Head of caudate nucleus (tissue), 42 donors: ENCODE results near the gene PHTF1.

ENCODE experiments used
- DNase-seq, 42 donors: peaks; one replicate each; pipeline versions ENCODE4 v3.0.0 to v3.0.0-alpha.2; 2020 to 2021; ENCODE audit warnings: mixed read lengths in 7 of 42
- intact Hi-C: fragments of 100-400 bp; cut with DNase I; formaldehyde crosslinking; loops from one replicate; pipeline ENCODE4 v1.15.0; 2022

Gene PHTF1

DNA sequence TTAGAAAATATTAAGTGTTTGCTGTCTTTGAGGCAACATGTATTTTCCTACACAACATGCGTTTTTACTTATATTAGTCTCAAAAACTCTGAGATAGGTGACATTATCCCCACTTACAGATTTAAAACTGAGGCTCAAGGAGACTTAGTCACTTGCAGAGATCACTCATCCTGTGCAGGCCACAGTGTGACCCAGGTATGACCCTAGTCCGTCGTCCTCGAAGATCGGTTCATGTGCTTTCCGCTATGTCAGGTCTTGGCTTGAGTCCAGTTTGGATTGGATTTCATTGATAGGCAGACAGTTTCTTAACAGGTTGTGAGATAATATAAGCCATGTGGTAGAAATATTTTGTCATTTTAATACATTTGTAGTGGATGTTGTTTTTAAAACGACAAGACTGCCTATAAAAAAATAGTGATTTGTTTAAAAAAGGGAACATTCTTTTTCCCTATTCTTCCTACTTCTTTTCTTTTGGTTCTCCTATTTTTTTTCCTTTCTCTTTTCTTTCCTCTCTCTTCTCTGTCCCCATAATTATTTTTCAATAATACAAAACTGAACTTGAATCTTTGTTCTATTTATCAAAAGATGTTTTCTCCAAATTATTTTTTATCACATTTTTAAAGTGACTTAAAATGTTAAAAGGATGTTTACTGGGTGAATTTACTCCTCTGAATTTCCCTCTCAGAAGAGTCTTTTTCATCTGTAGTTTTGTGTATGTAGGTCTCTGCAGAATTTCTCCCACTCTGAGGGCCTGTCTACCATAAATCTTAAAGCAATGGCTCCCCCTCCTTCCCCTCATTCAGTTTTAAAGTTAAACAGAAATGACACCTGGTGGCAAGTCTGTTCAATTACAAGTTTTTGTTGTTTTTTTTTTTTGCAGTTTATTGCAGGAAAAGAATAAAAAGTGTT, 81.8 kb downstream of the PHTF1 start:
- intact Hi-C loops = loop anchor here (5.0 kb wide), 1 partner anchor 535 kb away; no protein-coding TSS in a partner anchor
- peak in 2 of 42 donors; percentile 21 to 22 for DNase-seq

DNA sequence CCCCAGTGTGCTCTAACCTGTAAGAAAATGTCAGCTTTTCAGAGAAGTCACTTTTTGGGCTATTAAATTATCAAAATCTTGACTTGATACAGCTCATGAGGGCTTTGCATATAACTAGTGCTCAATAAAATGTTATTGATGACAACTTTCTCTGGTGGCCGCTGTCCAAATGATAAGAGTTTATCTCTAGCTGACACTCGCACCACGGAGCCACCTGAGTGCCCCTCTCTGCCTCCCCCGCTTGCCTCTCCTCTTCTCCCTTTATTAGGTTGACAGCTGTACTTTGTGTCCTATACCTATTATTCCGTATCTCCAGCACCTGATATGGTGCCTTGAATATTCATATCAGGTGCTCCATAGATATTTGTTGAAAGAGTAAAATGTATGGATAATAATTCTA, 82.8 kb downstream of the PHTF1 start:
- DNase-seq = no peak
- intact Hi-C loops = loop anchor here (5.0 kb wide), 1 partner anchor 534 kb away; no protein-coding TSS in a partner anchor

DNA sequence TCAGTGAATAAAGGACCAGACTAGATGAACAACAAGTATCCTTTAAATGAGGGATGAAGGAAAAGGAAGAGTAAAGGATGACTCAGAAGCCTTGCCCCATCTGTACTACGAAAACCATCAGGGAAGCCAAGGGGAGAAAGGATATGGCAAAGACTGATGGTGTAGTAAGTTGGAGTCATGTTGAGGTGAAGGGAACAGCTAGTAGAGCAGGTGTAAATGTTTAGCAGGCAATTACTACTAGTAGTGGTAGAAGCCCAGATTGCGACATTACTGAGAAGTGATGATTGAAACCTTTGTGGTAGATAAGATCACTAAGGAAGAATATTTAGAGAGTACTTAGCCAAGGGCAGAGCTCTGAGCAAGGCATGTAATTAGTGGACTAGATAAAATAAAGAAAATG, 84.0 kb downstream of the PHTF1 start:
- DNase-seq = no peak
- intact Hi-C loops = loop anchor here (5.0 kb wide), 1 partner anchor 533 kb away; no protein-coding TSS in a partner anchor

DNA sequence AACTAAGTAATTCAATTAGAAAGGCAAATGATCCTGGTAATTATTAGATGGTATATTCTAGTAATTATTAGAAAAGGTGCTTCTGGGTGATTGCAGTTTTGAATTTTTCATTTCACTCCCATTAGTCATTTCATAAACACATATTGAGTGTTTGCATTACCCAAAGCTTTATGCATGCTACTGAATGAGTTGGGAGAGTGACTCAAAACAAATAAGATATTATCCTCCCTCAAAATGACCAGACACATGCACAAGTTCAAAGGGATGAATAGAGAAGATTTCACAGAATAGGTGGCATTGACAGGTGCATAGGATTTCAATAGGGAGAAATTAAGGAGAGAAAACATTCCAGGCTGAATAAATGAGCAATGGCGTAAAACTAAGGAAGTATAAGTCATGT, 84.7 kb downstream of the PHTF1 start:
- intact Hi-C loops = no loop called here
- DNase-seq = no peak

DNA sequence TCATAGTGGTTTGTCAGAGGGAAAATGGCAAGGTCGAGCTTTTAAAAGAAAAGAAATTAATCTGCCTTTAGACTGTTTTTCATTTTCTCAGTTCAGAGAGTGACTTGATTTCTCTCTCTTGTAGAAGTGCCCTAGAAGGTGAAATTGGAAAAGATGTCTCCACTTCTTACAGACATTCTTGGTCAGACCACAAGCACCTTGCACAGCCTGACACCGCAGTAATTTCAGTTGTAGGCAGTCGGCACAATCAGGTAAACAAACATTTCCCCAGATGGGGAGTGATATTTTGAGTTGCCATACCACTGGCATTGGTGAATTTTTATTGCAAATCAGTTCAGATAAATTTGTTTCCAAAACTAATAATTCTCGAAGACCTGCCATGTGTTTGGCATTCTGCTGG, 86.8 kb downstream of the PHTF1 start:
- intact Hi-C loops = no loop called here

DNA sequence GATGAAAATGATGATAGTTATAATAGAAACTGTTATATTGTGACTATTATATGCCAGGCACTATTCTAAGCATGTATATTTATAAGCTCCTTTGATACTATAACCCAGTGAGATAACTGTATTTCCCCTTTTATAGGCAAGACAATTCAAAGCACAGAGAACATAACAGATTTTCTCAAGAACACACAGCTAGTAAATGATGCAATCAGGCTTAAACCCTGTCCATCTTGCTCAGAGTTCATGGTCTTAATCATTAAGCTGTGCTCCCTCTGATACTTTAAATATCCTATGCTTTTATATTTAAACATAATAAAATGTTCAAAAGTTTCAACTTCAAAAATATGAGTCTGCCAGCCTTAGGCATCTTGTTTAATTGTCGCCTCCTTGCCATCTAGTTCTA, 88.6 kb downstream of the PHTF1 start:
- intact Hi-C loops = no loop called here

More for the DNA sequence above, 86.8 kb downstream of the PHTF1 start:
- DNase-seq = no peak

DNA sequence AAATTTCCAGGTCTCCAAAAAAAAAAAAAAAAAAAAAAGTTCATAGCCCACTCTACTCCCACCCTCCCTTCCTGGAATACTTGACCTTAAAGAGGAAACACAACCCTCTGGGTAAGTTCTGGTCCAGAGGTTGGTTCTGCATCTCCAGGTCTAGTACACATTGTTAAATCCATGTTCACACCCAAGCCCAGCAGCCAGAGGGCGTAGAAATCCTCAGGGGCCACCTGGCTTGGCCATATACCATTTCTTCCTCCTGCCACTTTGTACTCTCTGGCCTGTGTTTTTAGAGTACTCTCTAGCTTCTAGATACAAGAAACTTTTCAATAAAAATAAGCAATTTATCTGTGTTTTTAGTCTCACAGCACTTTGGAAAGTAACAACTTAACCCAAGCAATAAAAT, 89.3 kb downstream of the PHTF1 start:
- intact Hi-C loops = no loop called here
- DNase-seq = no peak

More for the DNA sequence above, 88.6 kb downstream of the PHTF1 start:
- DNase-seq = no peak

DNA sequence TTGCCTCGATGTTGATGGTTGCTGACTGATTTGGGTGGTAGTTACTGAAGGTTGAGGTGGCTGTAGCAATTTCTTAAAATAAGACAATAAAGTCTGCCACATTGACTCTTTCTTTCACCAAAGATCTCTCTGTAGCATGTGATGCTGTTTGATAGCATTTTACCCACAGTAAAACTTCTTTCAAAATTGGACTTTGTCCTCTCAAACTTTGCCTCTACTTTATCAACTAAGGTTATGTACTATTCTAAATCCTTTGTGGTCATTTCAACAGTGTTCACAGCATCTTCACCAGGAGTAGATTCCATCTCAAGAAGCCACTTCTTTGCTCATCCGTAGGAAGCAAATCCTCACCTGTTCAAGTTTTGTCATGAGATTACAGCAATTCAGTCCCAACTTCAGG, 93.2 kb downstream of the PHTF1 start:
- no peak for DNase-seq
- intact Hi-C loops = no loop called here

DNA sequence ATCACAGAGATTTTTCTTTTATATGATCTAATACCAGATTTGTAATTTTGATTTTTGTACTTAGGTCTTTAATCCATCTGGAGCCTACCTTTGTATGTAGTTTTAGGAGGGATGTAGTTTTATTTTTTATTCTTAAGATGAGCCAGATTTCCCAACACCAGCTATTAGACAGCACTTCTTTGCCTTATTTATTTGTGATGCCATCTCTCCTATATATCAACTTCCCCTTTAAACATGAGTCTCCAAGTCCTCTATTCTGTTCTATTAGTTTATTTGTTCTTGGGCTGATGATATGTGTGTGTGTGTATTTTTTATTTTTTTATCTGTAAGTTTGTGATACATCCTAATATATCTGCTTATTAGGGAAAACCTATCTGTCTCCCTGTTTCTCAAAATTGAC, 94.2 kb downstream of the PHTF1 start:
- no peak for DNase-seq
- intact Hi-C loops = no loop called here

DNA sequence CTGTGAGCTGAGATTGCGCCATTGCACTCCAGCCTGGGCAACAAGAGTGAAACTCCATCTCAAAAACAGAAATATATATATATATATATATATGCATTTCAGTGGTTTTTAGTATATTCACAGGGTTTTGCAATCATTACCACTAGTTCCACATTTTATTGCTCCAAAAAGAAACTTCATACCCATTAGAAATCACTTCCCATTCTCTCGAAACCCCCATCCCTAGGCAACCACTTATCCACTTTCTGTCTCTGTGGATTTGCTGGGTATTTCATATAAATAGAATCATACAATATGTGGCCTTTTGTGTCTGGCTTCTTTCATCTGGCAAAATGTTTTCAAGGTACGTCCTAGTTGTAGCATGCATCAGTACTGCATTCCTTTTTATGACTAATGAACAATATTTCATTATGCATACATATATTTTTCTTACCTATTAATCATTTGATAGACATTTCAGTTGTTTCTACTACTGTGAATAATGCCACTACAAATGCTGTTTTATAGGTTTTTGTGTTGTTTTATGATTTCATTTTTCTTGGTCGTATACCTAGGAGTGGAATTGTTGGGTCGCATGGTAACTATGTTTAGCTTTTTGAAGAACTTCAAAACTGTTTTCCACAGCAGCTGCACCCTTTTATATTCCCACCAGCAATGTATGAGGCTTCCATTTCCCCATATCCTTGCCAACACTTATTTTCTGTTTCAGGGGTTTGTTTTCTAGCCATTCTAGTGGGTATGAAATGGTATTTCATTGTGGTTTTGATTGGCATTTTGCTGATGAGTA, 95.9 kb downstream of the PHTF1 start:
- no peak for DNase-seq
- intact Hi-C loops = no loop called here

DNA sequence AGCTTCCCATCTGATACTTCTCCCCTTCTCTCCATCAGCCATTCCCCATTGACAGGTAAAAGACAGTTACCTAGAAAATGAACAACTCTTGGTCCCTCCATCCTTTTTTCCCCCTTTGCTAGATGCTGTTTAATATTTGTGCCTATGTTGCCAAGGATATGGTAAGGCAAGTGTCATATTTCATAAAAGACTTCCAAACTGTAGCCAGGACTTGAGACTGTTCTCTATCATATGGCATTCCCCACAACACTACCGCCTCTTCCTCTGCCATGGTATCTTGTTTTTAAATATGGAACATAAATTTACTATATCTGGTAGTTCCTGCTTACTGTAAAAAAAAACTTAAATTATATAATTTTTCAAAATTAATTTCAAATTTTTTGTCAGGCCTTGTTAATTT, 97.2 kb downstream of the PHTF1 start:
- intact Hi-C loops = no loop called here
- DNase-seq = no peak

DNA sequence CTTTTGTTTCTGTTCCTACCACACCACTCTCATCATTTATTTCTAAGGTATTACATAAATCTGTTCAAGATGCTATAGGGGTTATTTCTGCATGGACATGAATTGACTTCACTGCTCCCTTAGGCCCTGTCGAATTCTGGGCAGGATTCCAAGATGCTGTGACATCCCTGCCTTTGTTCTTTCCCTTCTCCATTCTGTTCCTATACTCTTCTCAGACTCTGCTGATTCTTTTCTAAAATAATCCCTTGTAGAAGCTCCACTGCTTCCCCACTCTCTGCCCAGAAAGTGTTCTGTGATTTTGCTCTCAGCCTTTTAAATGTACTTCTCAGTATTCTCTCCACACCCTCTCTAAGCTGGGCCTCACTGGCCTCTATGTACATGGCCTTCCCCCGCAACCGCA, 99.2 kb downstream of the PHTF1 start:
- intact Hi-C loops = no loop called here
- DNase-seq = peak in 19 of 42 donors; percentile 12 to 71 (median 33)

DNA sequence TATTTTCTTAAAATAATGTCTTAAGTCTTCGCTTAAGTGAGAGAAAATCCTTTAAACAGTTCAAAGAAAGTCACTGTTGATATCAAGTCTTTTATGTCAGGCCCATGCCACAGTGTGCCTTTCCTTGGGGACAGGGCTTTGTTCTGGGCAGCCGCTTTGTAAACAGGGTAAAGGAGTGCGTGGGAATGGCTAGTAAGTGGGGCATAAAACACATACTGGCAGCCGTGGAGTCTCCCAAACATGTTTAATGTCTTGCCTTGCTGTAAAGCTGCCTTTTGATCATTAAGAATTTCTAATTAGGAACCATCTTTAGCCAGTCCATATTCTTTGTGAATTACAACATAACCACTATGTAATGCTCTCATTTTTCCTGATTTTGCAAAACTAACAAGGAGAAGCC, 99.7 kb downstream of the PHTF1 start:
- peak in 2 of 42 donors; percentile 11 to 16 for DNase-seq
- intact Hi-C loops = no loop called here

DNA sequence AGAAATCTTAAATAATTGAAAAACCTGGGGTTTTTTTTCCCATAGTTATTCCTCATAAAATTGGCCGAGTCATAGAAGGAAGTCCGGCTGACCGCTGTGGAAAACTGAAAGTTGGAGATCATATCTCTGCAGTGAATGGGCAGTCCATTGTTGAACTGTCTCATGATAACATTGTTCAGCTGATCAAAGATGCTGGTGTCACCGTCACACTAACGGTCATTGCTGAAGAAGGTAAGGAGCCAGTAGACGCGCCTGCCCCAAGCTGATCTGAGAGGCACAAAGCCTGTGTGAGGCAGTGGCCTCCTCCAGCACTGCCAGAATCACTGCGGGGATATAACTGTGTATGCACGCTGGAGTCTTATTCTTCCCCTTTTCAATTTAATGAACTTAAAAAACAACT, 100.3 kb downstream of the PHTF1 start:
- intact Hi-C loops = no loop called here
- peak in 2 of 42 donors; percentile 7 to 25 for DNase-seq

DNA sequence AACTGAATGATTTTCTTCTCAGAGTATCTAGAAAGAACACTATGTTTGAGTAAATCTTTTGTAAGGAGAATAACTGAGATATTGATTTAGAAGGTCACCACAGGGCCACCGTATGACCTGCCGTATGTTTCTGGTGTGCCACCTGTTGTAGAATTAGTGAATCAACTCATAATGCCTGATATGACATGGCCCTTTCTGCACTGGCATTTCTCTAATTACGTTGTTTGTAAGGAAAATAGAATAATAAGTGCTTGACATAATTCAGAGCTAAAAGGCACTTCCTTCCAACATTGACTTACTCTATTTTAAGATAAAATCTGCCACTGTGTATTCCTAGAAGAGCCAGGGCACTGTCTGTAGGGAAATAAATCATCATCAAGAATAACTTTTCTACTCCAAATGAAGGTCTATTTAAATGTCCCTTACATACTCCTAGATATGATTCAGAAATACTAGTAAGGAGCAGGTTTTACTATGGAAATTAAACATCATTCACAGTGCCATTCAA, 101.7 kb downstream of the PHTF1 start:
- DNase-seq = no peak
- intact Hi-C loops = no loop called here

DNA sequence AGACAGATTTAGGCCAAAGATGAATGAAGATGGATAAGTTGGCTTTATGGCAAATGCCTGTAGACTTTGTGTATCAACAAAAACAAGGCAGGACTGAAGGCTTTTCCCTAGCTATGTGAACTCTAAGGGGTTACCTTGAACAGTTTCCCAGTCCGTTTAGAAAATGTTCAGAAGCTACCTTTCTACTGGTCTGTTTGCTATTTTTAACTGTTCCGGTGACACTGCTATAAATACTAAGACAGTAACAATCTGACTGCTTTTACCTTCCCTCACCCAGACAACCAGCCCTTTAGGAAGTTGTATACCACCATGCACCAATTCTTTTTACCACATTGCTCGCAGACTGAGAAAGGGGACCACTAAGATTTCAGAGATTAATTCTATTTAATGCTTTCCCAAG, 102.2 kb downstream of the PHTF1 start:
- intact Hi-C loops = no loop called here
- DNase-seq = no peak

DNA sequence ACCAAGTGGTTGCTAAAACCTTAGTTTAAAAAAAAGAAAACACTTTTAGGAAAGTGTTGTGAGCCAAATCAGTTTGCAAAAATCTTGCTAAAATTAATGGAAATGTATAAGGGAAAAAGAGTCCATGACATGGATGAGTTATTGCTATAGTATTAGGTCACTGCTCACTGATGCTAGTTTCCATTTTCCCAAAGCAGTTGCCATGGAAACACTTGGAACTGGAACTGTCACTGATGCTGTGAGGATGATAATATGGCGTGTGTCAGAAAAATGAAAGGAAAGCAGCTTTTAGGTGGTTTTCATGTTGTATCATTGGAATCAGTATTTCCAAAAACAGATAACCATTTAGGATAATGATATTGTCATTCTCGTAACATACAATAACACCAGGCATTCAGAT, 104.4 kb downstream of the PHTF1 start:
- DNase-seq = peak in 11 of 42 donors; percentile 14 to 66 (median 38)
- intact Hi-C loops = no loop called here

DNA sequence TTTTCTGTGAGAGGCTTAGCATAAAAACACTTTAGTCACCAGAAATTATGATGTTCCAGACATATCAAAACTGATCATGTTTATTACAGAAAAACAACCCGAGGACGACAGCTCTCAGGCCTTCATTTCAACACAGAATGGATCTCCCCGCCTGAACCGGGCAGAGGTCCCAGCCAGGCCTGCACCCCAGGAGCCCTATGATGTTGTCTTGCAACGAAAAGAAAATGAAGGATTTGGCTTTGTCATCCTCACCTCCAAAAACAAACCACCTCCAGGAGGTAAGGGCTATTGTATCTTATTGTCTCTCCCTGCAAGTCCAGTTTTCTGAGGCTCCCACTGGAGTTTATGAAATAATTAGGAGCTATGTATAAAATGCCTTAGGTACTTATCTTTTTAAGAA, 105.5 kb downstream of the PHTF1 start:
- DNase-seq = no peak
- intact Hi-C loops = no loop called here

DNA sequence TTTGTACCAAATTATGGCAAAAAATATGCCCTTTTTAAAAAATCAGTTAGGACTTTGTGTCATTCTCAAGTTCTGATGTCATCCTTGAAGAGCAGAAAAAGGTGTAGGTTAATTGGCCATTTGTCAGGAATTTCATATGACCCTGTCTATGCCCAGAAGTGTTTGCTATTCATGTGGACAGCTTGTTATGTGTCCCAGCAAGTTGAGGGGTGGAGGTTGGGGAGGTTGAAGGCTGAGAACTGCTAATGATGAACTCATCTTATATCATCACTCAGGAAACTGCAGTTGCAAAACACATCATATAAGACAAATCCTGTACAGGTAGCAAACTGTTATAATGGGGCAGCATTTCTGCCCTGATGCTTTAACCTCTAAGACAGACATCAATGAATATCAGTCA, 106.5 kb downstream of the PHTF1 start:
- intact Hi-C loops = no loop called here

DNA sequence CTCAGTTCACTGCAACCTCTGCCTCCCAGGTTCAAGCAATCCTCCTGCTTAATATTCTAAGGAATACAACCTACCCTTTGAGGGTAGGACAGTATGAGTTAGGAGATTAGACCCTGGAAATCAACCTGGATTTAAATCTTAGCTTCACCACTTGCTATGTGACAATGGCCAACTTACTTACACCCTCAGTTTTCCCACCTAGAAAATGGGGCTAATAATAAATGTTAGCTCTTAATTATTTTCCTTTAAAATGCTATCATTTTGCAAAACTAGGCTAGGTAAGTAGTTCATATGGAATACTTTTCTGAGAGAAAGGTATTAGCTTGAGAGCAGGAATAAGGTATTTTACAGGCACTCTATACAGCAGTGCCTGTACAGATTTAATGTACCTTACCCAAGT, 110.8 kb downstream of the PHTF1 start:
- intact Hi-C loops = no loop called here
- DNase-seq = no peak

More for the DNA sequence above, 106.5 kb downstream of the PHTF1 start:
- DNase-seq = no peak
